ENCODE data around the gene TYSND1.

DNA sequence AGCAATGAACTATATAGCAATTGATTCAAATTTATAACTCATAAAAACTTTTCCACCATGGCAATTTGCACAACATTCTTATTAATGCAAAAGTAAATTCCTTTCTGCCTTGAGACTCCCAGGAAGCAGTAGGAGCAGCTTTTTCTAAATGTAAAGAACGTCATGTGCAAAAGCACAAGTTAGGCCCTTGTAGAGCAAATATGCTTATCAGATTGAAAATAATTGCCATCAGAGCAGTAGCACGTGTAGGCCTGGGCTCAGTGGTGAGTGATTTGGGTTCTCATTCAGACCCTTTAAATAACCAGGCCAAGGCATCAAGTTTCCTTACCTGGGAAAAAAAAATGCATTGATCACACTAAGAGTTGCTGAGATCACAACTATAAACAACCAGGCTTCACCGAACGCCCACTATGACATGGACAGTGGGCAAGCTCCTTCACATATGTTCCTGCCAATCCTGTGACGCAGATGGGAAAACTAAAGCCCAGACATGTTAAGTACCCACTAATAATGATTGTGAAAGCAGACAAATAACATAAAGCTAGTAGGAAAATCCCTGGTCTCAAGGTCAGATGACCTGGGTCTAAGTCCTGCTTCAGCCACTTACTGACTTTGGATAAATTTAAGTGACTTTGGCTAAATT, 45.9 kb upstream of the TYSND1 start:
- TF ChIP-seq, protein P1, sequence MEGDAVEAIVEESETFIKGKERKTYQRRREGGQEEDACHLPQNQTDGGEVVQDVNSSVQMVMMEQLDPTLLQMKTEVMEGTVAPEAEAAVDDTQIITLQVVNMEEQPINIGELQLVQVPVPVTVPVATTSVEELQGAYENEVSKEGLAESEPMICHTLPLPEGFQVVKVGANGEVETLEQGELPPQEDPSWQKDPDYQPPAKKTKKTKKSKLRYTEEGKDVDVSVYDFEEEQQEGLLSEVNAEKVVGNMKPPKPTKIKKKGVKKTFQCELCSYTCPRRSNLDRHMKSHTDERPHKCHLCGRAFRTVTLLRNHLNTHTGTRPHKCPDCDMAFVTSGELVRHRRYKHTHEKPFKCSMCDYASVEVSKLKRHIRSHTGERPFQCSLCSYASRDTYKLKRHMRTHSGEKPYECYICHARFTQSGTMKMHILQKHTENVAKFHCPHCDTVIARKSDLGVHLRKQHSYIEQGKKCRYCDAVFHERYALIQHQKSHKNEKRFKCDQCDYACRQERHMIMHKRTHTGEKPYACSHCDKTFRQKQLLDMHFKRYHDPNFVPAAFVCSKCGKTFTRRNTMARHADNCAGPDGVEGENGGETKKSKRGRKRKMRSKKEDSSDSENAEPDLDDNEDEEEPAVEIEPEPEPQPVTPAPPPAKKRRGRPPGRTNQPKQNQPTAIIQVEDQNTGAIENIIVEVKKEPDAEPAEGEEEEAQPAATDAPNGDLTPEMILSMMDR (conservative IDR thresholded peaks at IDR 0.05; ENCODE audit: low read length), result no peak
- TF ChIP-seq EZH2phosphoT487 (IDR thresholded peaks at IDR 0.05; ENCODE audit: borderline replicate concordance), result no peak

All from Loucy (cell line).